Panc1 (cell line): ENCODE data around the gene STAC3.

Experiments
- CTCF ChIP-seq: fragments of 450-650 bp; IDR thresholded peaks from 2 replicates; pipeline ENCODE4 v1.5.1; 2017; ENCODE audit warnings: mild to moderate bottlenecking
- POLR2AphosphoS5 ChIP-seq: IDR thresholded peaks from 2 replicates; pipeline ENCODE4 v1.6.1; 2012; ENCODE audit warnings: mild to moderate bottlenecking, low read depth, low read length, moderate library complexity
- SIN3A ChIP-seq: IDR thresholded peaks from 2 replicates; pipeline ENCODE4 v1.6.1; 2012; ENCODE audit warnings: low read depth, mild to moderate bottlenecking, low read length, moderate library complexity, borderline replicate concordance; ENCODE audit not compliant: insufficient read depth
- TCF7L2 ChIP-seq: IDR thresholded peaks from 2 replicates; pipeline ENCODE4 v1.6.1; 2011; ENCODE audit warnings: mild to moderate bottlenecking, low read depth, low read length, inconsistent platforms
- TF ChIP-seq, protein P1 (sequence below), 2 experiments: IDR thresholded peaks; 2 replicates each; pipeline ENCODE4 v1.6.1; 2011 to 2012; ENCODE audit warnings: low read depth in 2 of 2, control low read depth in 1 of 2, low read length in 1 of 2, mild to moderate bottlenecking in 1 of 2, moderate library complexity in 1 of 2; ENCODE audit not compliant: insufficient read depth in 1 of 2

GRCh38 chr12:57224278-57224972 lies 26.6 kb downstream of the STAC3 start:
- TF ChIP-seq CTCF (no peak), SIN3A (no peak), TCF7L2 (no peak), POLR2AphosphoS5 (no peak)
- TF ChIP-seq, protein P1, sequence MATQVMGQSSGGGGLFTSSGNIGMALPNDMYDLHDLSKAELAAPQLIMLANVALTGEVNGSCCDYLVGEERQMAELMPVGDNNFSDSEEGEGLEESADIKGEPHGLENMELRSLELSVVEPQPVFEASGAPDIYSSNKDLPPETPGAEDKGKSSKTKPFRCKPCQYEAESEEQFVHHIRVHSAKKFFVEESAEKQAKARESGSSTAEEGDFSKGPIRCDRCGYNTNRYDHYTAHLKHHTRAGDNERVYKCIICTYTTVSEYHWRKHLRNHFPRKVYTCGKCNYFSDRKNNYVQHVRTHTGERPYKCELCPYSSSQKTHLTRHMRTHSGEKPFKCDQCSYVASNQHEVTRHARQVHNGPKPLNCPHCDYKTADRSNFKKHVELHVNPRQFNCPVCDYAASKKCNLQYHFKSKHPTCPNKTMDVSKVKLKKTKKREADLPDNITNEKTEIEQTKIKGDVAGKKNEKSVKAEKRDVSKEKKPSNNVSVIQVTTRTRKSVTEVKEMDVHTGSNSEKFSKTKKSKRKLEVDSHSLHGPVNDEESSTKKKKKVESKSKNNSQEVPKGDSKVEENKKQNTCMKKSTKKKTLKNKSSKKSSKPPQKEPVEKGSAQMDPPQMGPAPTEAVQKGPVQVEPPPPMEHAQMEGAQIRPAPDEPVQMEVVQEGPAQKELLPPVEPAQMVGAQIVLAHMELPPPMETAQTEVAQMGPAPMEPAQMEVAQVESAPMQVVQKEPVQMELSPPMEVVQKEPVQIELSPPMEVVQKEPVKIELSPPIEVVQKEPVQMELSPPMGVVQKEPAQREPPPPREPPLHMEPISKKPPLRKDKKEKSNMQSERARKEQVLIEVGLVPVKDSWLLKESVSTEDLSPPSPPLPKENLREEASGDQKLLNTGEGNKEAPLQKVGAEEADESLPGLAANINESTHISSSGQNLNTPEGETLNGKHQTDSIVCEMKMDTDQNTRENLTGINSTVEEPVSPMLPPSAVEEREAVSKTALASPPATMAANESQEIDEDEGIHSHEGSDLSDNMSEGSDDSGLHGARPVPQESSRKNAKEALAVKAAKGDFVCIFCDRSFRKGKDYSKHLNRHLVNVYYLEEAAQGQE (IDR thresholded peaks at IDR 0.05; ENCODE audit: insufficient read depth in 1 of 2, low read depth in 2 of 2, low read length in 1 of 2): no peak
